Endothelial cell (in vitro differentiated cells): ENCODE data around the gene TGM1. TPM values are rescaled to one million over a fixed set of nuclear protein-coding genes. Genes with fewer than 3 reads are reported as not detected.

Experiments
- DNase-seq: peaks from one replicate; pipeline ENCODE4 v3.0.0; 2021; ENCODE audit warnings: low spot score
- H3K27ac Mint-ChIP-seq: one replicate; pipeline ENCODE4 v1.8.0; 2021; ENCODE audit warnings: mixed read lengths, inconsistent platforms; ENCODE audit not compliant: unreplicated experiment
- H3K27me3 Mint-ChIP-seq: one replicate; pipeline ENCODE4 v1.8.0; 2021; ENCODE audit warnings: mild to moderate bottlenecking, moderate library complexity, mixed read lengths, inconsistent platforms; ENCODE audit not compliant: unreplicated experiment
- H3K36me3 Mint-ChIP-seq: one replicate; pipeline ENCODE4 v1.8.0; 2021; ENCODE audit warnings: mild to moderate bottlenecking, low read depth, mixed read lengths, inconsistent platforms; ENCODE audit not compliant: unreplicated experiment
- H3K4me1 Mint-ChIP-seq: one replicate; pipeline ENCODE4 v1.8.0; 2021; ENCODE audit warnings: mild to moderate bottlenecking, mixed read lengths, inconsistent platforms; ENCODE audit not compliant: unreplicated experiment
- H3K4me3 Mint-ChIP-seq: one replicate; pipeline ENCODE4 v1.8.0; 2021; ENCODE audit warnings: mild to moderate bottlenecking, mixed read lengths, inconsistent platforms; ENCODE audit not compliant: unreplicated experiment
- H3K9me3 Mint-ChIP-seq: one replicate; pipeline ENCODE4 v1.8.0; 2021; ENCODE audit warnings: mixed read lengths, inconsistent platforms; ENCODE audit not compliant: unreplicated experiment
- CTCF ChIP-seq: fragments of 200-600 bp; sonication (generic); IDR thresholded peaks from one replicate; pipeline ENCODE4 v1.5.0; 2021; ENCODE audit warnings: antibody characterized with exemption; ENCODE audit not compliant: unreplicated experiment
- total RNA-seq: library from RNA; stranded (reverse); fragmentation: NEBNext Ultra II Directional; extraction: Animal tissue kit (Norgen Biotek cat#: 25700); gene quantifications from one replicate; pipeline ENCODE4 v1.2.1, GENCODE V29; 2021; ENCODE audit not compliant: unreplicated experiment

Gene TGM1
- total RNA-seq, 1 donor from 2014 or later: 1.7 TPM

- Mint-ChIP-seq H3K36me3 (peaks cover 37% of the 10 kb centered on the region), H3K27ac (peak overlapping the region; percentile 28), H3K4me1 (peaks cover 24% of the 10 kb centered on the region), H3K4me3 (no peak overlapping the region), H3K9me3 (no peaks in the 10 kb centered on the region), H3K27me3 (peaks cover 30% of the 10 kb centered on the region)
- no peak for DNase-seq
- no peak for TF ChIP-seq CTCF
Measured at GRCh38 chr14:24211311-24211710, 51.7 kb downstream of the TGM1 start.

- no peaks in the 10 kb centered on the region for H3K9me3 Mint-ChIP-seq
- DNase-seq: no peak
- H3K36me3 Mint-ChIP-seq: peaks cover 51% of the 10 kb centered on the region
- H3K4me3 Mint-ChIP-seq: no peak overlapping the region
- H3K27me3 Mint-ChIP-seq: peaks cover 13% of the 10 kb centered on the region
- H3K27ac Mint-ChIP-seq: no peak overlapping the region
- peaks cover 6% of the 10 kb centered on the region for H3K4me1 Mint-ChIP-seq
- no peak for TF ChIP-seq CTCF
Measured at GRCh38 chr14:24207625-24208024, 55.4 kb downstream of the TGM1 start.

- H3K27ac Mint-ChIP-seq: no peak overlapping the region
- no peak for TF ChIP-seq CTCF
- H3K4me1 Mint-ChIP-seq: peaks cover 6% of the 10 kb centered on the region
- H3K36me3 Mint-ChIP-seq: peaks cover 54% of the 10 kb centered on the region
- H3K4me3 Mint-ChIP-seq: peak overlapping the region; percentile 35
- no peak for DNase-seq
- peaks cover 12% of the 10 kb centered on the region for H3K27me3 Mint-ChIP-seq
- no peaks in the 10 kb centered on the region for H3K9me3 Mint-ChIP-seq
Measured at GRCh38 chr14:24207104-24207551, 55.8 kb downstream of the TGM1 start.

GRCh38 chr14:24206260-24207103 lies 56.5 kb downstream of the TGM1 start:
- Mint-ChIP-seq H3K27me3 (peaks cover 11% of the 10 kb centered on the region), H3K4me3 (peak overlapping the region; percentile 35), H3K36me3 (peaks cover 58% of the 10 kb centered on the region), H3K27ac (no peak overlapping the region), H3K4me1 (peaks cover 6% of the 10 kb centered on the region), H3K9me3 (no peaks in the 10 kb centered on the region)
- DNase-seq: no peak
- no peak for TF ChIP-seq CTCF
